GM18519 (cell line): ENCODE data around the gene ARID1B.
A peak's percentile ranks its signal among the peaks of the same experiment; 100 is the strongest.

Experiments
- ATAC-seq: cut with Tn5 transposase; IDR thresholded peaks from one replicate; pipeline ENCODE4 v1.9.1; 2021; ENCODE audit warnings: mild to moderate bottlenecking, moderate library complexity; ENCODE audit not compliant: unreplicated experiment, low FRiP score

Gene ARID1B

GRCh38 chr6:157089258-157089657 is 312.1 kb downstream of the ARID1B start:
- ATAC-seq: no peak

GRCh38 chr6:157089851-157090250 is 312.7 kb downstream of the ARID1B start:
- no peak for ATAC-seq

GRCh38 chr6:157090736-157091135 is 313.6 kb downstream of the ARID1B start:
- no peak for ATAC-seq

- ATAC-seq: no peak
These were observed 314.1 kb downstream of the ARID1B start for GRCh38 chr6:157091243-157091642.

- no peak for ATAC-seq
These were observed 314.8 kb downstream of the ARID1B start for GRCh38 chr6:157091856-157092460.

GRCh38 chr6:157092736-157093135 is 315.6 kb downstream of the ARID1B start:
- ATAC-seq: no peak

- ATAC-seq: no peak
These were observed 316.4 kb downstream of the ARID1B start for GRCh38 chr6:157093536-157093935.

- ATAC-seq: no peak
These were observed 316.9 kb downstream of the ARID1B start for GRCh38 chr6:157094038-157094437.

GRCh38 chr6:157095084-157095483 is 317.9 kb downstream of the ARID1B start:
- ATAC-seq: no peak

- no peak for ATAC-seq
These were observed 318.4 kb downstream of the ARID1B start for GRCh38 chr6:157095569-157095968.

- ATAC-seq: no peak
These were observed 318.9 kb downstream of the ARID1B start for GRCh38 chr6:157096105-157096504.

GRCh38 chr6:157096522-157096921 is 319.3 kb downstream of the ARID1B start:
- no peak for ATAC-seq

GRCh38 chr6:157097255-157097955 is 320.2 kb downstream of the ARID1B start:
- no peak for ATAC-seq

- no peak for ATAC-seq
These were observed 321.8 kb downstream of the ARID1B start for GRCh38 chr6:157098999-157099398.

- ATAC-seq: peak; percentile 96
These were observed 322.9 kb downstream of the ARID1B start for GRCh38 chr6:157099912-157100593.

GRCh38 chr6:157101166-157101565 is 324.0 kb downstream of the ARID1B start:
- no peak for ATAC-seq

- ATAC-seq: no peak
These were observed 327.6 kb downstream of the ARID1B start for GRCh38 chr6:157104803-157105202.

GRCh38 chr6:157106487-157106886 is 329.3 kb downstream of the ARID1B start:
- ATAC-seq: no peak

- ATAC-seq: no peak
These were observed 330.4 kb downstream of the ARID1B start for GRCh38 chr6:157107571-157107914.

GRCh38 chr6:157107915-157108651 is 330.9 kb downstream of the ARID1B start:
- ATAC-seq: no peak

- ATAC-seq: no peak
These were observed 331.7 kb downstream of the ARID1B start for GRCh38 chr6:157108923-157109322.
